ENCODE data around the gene SLC22A16. TPM values are rescaled to one million over a fixed set of nuclear protein-coding genes. Genes with fewer than 3 reads are reported as not detected.
A peak's percentile ranks its signal among the peaks of the same experiment; 100 is the strongest.

The SLC22A16 gene
- total RNA-seq, 1 experiment from 2014 or later: not detected

DNA sequence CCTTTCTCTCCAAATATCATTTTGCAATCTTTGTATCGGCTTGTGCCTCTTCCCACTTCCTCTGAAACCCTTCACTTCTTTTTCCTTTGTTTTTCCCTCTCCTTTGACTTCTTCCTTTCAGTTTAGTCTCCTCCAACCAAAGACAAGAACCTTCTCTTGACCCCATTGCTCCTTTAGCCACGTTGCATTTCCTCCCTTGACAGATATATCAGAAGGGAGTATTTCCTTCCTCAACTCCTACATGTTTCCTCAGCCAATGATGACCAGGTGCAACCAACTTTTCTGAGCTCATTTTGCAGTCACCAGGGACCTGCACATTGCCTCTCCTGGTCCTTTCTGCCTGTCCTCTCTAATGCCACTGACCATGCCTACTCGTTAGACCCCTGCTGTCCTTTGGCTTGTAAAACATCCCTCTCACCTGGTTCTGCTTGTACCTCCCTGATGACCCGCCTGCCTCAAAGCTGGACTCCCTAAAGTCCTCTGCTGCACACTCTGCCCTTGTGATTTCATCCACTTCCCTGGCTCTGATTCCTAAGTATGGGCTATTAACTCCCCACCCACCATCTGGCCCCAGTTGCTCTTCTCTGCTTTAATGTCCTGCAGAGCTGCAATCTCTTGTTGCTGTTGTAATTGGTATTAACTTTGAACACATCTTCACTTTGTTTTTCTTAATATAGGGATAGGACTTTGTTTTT is 27.4 kb downstream of the SLC22A16 start:
- DNase-seq (ENCODE audit: low spot score): no peak

DNA sequence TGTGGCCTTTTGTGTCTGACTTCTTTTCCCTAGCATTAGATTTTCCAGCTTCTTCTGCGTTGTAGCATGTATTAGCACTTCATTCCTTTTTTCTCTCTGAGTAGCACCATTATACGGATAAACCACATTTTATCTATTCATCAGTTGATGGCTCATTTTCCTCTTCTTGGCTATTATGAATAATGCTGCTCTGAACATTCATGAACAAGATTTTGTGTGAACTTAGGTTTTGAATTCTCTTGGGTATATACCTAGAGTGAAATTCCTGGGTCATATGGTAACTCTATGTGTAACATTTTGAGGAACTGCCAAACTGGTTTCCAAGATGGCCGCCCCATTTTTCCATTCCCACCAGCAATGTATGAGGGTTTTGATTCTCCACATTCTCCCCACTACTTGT is 28.7 kb downstream of the SLC22A16 start:
- no peak for DNase-seq (ENCODE audit: low spot score)

DNA sequence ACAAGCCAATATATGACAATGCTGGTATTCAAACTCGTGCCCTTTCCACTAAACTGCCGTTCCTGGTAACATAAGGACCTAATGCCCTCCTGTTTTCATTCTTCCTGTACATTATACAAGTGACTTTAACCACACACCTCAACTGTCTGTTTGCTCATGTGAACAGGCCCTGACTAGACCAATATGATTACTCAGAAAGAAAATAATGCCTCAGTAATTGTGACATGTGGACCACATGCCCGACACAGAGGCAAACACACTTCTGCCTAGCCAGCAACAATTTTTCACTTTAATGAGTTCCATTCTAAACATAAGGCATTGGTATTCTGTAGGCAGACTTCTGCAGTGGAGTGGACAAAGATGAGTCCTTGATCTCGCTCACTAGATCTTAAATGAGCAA is 30.0 kb downstream of the SLC22A16 start:
- no peak for DNase-seq (ENCODE audit: low spot score)

DNA sequence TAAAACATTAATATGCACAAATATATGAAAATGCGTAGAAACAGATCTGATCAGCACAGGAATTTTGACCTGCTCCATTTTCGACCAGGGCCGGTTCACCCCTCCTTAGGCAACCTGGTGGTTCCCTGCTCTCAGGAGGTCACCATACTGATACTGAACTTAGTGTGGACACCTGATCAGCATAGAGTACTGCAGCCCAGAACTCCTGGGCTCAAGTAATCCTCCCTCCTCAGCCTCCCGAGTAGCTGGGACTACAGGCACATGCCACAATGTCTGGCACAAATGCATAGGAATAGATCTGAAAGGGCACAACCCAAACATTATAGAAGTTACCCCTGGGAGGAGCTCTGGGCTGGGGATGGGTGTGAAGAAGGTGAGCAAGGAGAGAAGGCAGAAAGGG is 36.4 kb downstream of the SLC22A16 start:
- DNase-seq (ENCODE audit: low spot score): no peak

DNA sequence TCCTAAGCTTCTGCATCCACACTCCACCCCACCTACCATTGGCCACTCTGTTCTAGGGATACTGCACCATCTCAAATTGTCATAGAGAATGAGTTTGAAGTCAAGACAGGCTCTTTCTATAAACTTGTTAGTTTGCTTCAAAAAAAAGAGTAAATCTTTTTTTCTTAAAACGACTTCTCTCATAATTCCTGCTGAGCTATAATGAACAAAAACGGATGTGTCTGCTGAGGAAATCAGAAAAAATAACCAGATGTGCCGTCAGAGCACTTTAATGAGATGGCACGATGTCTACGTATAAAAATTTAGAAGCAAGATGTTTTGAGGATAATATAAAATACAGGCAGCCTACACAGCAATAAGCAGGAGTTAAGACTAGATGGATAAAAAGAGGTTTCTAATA is 37.1 kb downstream of the SLC22A16 start:
- DNase-seq (ENCODE audit: low spot score): no peak

DNA sequence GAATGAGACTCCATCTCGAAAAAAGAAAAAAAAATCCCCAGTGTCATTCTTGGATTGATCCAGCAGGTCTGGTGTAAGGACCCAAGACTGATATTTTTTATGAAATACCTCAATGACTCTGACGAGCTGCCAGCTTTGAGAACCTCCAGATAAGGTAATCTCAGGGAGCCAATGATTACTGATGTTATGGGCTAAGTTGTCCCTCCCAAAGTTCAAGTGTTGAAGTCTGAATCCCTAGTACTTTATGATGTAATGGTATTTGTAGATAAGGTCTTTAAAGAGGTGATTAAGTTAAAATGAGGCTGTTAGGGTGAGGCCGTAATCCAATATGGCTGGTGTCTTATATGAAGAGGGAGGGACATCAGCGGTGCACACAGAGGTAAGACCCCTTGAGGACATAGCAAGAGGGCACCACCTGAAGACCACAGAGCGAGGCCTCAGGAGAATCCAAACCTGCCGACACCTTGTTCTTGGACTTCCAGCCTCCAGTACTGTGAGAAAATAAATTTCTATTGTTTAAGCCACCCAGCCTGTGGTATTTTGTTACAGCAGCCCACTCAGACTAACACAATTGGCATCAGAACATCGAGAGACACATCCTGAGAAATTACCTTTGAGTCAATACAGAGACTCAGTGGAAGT is 41.3 kb downstream of the SLC22A16 start:
- no peak for DNase-seq (ENCODE audit: low spot score)

DNA sequence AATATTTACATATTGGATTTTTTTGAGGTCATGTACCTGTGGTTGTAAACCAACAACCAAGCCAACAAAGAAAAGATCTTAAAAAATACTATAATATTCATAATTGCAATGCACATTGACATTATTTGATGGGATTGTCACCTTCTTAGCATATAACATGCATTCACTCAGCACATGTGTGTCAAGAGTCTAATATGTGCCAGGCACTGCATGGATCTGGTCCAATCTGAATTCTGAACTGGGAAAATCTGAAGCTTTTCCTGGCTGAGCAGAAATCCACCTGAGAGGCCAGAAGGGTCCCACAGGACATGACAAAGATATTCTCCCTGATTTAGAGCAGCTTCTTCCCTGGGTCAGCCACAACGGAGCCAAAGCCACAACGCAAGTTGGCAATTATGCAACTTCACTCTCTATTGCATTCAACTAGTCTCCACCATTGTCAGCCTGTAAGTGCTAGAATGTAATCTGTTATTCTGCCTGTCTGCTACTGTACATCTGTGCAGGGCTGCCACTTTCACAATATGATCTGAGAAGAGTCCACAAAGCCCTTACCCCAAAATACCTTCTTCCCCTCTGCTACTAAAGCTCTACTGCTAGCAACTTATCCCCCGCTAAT is 44.0 kb downstream of the SLC22A16 start:
- DNase-seq (ENCODE audit: low spot score): no peak

DNA sequence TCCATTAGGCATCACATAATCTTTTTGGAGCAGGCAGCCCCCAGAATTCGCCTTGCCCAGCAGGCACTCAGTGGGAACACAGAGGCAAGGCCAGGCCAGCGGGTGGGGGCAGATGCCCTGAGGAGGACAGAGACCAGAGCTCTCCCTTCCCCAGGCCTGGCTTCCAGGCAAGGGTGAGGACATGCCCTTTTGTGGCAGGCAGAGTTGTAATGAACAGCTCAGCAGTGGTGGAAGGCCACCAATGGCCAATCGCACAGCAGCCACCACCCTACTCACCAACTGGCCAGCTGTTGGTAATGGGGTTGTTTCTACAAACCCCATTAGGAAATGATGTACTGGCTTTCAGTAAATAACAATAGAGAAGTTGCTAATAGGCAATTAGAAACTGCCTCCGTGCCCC is 45.7 kb downstream of the SLC22A16 start:
- no peak for DNase-seq (ENCODE audit: low spot score)

DNA sequence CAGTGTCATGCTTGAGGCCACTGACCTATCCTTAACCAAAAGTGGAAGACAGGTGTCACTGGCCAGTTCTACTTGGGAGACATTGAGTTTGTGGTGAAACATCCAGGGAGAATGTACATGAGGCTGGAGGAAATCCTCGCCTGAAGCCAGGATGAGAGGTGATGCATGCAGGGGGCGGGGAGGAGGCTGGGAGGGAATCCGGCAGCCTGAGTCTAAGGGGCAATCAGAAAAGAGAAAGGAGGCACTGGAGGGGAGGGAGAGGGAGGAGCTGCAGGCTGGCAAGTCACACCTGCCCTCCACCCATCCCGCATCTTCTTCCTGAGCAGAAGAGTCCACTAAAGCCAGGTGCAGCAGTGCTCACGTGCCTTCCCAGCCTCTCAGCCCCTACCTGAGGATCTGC is 46.2 kb downstream of the SLC22A16 start:
- no peak for DNase-seq (ENCODE audit: low spot score)

DNA sequence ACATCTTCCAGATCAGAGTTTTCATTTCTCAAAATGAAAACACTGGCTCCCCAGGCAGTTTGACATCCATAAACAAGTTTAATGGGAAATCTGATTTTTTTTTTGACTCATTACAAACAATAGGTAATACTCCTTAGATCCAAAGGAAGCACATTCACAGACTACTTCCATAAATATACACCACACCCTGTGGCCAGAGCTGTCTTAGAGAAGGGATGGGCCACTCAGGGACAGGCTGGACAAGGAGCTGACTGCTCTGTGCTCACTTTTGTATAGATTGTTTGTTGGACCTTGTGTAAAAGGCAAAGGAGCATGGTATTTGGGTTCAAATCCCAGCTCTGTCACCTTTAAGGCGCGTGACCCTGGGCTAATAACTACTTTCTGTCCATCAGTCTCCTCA is 48.3 kb downstream of the SLC22A16 start:
- DNase-seq (ENCODE audit: low spot score): no peak

DNA sequence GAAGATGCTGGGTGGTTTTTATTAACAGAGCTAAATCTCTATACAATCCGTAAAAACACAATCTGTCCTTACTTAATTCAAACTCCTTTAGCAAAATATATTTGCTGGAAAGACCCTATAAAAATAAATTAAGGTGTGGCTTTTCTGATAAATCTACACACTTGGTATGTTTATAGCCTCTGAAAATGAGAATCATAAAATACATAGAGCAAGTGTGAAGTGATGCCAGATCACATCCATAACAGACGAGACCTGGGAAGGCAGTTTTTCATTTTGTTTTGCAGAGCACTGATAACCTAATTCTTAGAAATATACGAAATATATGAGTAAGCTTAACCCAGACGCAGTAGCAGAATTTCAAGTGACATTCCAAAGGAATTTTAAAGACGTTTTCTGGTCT is 50.6 kb downstream of the SLC22A16 start:
- DNase-seq (ENCODE audit: low spot score): no peak

DNA sequence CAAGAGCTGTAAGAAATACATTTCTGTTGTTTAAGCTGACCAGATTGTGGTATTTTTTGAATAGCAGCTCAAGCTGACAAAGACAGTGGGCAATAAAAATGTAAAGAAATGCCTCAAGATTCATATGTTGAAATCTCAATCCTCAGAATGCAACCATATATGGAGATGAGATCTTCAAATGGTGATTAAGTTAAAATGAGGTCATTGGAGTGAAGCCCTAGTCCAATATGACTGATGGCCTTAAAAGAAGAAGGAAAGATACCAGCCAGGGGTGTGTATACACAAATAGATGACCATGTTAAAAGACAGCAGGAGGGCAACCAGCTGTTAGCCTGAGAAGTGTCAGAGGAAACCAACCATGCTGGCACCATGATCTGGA is 54.0 kb downstream of the SLC22A16 start:
- no peak for DNase-seq (ENCODE audit: low spot score)

DNA sequence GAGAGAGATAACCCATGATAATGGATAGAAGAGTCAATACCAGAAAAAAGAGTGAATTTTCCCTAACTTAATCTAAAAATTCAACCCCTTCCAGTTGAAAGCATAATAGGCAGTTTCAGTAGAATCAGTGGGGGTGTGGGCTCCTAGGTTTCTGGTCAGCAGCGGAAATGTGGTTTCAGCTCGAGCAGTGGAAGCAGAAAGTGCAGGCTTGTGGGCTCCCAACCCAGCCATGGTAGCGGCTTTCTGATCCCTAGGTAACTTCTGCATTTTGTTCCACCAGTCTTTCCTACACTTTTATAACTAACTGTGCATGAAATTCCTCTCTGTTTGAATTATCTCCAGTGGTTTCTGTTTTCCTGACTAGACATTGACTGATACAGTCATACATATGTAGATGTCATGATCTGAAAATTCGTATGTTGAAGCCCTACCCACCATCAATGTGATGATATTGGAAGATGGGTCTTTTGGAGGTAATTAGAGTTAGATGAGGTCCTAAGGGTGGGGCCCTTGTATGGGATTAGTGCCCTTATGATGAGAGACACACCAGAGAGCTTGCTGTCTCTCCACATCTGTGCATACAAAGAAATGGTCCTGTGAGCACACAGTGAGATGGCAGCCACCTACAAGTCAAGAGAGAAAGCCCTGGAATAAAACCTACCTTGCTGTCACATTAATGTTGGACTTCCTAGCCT is 54.5 kb downstream of the SLC22A16 start:
- DNase-seq (ENCODE audit: low spot score): no peak

DNA sequence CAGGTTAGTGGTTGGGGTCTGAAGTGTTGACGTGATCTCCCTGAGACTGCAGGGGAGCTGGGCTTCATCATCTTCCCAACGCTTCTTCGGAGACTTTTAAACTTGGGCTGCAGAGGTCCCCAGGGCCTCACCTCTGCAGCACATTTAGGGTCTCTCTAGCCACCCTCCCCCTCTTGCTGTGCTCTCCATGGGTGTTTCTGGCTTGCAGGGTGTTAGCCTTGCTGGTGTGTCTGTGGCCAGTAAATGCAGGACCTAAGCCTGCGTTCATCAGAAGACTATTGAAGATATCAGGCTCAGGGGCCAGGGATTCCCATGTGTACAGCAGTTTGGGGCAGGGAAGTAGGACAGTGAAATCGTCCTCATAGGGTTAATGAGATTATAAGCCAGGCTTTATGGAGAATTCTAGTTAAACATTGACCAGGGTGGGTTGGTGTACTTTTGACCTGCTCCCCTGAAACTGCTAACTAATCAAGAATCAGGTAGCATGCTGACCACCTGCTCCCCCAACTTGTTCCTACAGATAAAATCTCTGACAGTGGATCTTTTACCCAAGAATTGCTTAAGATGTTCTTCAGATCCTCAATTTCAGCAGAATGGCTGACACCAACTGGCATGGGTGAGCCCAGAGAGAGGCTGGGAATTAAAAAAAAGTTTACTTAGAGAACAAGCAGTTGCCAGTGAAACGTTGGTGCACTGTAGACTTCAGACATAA is 57.2 kb downstream of the SLC22A16 start:
- DNase-seq (ENCODE audit: low spot score): no peak

DNA sequence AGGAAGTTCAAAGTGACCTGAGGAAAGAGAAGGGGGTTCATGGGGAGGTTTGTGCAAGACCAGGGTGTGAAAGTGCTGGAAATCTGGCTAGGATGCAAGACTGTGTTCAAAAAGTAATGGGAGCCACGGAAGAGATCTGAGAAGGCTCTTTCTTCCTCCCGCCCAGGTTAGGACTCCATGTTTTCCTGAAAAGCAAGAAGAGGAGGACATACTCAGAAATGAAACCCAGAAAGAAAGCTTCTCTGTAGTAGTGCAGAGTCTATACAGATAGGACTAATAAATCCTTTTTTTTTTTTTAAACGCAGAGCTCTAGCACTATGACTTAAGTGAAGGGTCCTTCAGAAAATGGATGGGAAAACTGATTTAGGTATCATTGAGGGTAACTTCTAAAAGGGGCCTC is 57.8 kb downstream of the SLC22A16 start:
- DNase-seq (ENCODE audit: low spot score): no peak

DNA sequence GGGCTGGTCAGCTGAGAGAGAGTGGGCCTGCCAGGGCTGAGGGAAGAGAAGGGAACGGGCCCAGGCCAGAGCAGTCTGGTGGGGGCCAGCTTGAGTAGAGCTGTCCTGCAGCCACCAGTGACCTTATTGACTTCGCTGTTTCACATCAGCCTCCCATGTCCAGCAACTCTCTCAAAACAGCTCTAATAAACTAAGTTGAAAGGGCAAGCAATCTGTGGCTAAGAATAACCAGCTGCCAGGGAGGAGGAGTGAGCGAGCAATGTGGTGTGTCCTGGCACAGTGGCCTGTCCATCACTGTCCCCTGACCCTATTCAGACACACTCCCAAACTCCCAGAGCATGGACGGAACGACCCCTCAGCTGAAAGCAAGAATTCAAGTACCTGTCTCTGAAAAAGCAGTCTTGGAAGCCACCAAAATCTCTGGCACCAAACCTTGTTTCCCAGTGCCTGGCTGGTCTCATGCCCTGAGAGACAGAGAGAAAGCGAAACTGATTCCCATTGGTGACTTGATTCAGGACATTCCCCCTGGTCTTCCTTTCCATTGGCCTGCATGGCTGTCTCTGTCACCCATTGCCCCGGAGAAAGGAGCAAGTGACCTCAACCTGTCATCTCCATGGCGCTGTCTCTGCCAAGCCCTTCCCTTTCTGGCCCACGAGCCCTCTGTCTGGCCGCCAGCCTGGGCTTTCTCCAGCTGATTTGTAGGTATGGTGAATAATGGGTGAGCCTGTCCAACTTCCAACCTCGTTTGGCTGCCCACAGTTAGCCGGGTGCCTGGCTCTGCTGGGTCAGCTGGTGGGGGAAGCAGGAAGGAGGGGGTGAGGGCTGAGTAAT is 61.1 kb downstream of the SLC22A16 start, which contains the start of gene DDO:
Gene DDO, minus strand, starts transcription at position 490 of the 831 bp plus-strand sequence. CDS start 2,113 bp downstream, outside the sequence.
- peak; percentile 57 for DNase-seq (ENCODE audit: low spot score)

DNA sequence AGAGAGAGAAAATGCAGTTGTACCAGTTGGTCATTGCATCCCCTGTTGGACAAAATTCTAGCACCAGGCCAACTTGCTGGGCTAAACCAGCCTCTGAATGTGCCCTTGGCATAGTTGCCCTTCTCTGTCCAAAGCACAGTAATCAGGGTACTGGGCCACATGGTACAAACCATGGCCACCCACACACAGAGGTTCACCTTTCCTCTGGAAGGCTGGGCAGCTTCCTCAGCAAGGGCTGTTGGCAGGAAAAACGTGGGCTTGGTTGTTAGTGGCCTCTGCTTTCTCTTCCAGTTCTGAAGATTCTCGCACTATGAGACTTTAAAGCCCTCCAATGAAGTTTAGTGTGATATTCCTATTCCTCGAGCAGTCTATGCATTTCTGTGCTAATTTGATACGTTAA is 61.7 kb downstream of the SLC22A16 start:
- DNase-seq (ENCODE audit: low spot score): no peak

DNA sequence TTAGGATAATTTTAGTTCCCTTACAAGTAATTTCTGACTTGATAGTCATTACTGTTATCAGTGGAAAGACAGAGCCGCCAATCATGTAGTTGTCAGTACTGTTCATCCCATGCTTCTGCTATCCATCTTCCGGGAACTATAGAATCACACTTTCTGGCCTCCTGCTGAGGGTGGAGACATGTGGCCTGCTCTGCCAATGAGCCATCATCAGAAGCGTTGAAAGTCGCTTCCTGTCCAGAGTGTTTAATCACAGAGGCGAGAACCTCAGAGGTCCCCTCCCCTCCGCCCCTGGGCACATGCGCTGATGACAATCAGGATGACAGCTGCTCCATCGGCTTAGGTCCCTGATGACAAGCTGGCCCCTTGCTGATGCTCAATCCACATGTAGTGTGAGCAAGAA is 64.1 kb downstream of the SLC22A16 start:
- no peak for DNase-seq (ENCODE audit: low spot score)

DNA sequence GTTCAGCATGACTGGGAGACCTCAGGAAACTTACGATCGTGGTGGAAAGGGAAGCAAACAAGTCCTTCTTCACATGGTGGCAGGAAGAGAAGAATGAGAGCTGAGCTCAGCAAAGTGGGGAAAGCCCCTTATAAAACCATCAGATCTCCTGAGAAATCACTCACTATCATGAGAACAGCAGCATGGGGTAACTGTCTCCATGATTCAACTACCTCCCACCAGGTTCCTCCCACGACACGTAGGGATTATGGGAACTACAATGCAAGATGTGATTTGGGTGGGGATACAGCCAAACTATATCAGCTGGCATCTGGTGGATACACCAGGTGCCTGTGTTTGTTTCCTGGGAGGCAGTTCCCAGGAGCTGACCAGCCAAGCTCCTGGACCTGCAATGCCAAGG is 65.9 kb downstream of the SLC22A16 start:
- no peak for DNase-seq (ENCODE audit: low spot score)

DNA sequence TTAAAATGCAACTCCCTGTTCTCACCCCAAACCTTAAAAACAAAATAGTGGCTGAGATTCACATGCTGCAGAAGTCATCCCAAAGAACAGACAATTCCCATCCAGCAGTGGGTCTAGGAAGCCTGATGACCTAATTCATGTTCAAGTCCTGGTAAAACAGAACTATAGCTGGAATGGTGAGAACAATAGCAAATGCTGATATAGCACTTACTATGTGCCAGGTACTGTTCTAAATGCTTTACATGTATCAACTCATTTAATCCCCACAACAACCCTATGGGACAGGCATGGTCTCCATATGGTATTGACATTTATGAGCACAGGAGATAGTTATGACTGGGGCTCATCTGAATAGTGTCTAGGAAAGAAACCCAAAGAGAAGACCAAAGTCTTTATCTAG is 66.6 kb downstream of the SLC22A16 start:
- DNase-seq (ENCODE audit: low spot score): no peak

DNA sequence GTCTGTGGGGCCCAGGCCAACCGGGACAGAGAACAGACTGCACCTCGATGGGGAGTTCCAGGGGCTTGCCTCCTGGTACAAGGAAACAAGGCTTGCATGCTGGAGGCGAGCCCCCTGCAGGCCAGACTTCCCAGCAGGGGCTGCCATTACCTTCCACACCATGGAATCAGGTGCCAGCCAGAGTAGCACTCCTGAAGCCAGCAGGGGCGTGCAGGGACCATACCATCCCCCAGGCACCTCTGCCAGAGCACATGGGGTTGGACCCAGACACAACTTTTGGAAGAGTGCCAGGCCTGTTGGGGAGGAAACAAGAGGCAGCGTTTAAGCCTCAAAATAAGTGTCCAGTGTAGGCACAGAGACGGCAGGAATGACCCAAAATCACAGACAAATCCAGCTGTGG is 67.5 kb downstream of the SLC22A16 start:
- DNase-seq (ENCODE audit: low spot score): no peak

Measured in H4 (cell line).